IMR-90 (cell line): ENCODE measurements around the gene CLTCL1. TPM values are rescaled to one million over a fixed set of nuclear protein-coding genes. Genes with fewer than 3 reads are reported as not detected.

Experiments used
- ATAC-seq: fragments of 200-7000 bp; cut with Tn5 transposase; 2 replicates; pipeline ENCODE4 v1.9.1; 2020; ENCODE audit warnings: low read depth, mild to moderate bottlenecking, moderate library complexity
- BruUV-seq: library from RNA; stranded (reverse); fragments of 400-500 nt; replicated peaks from 2 replicates; lab custom pipeline; 2021; lab: Mats Ljungman, UMichigan
- CTCF ChIA-PET: fragments of 300-600 bp; formaldehyde crosslinking; extraction: SDS; loops from one replicate; lab custom pipeline; 2021; ENCODE audit warnings: antibody characterized with exemption; lab: Yijun Ruan, JAX
- POLR2A ChIA-PET: fragments of 300-600 bp; sonication (Branson Sonifier 250); formaldehyde crosslinking; loops from one replicate; lab custom pipeline; 2022; ENCODE audit warnings: antibody characterized with exemption; ENCODE audit not compliant: unreplicated experiment; lab: Charles Lee
- DNase-seq: peaks from one replicate; pipeline ENCODE4 v3.0.0; 2013
- H2AFZ ChIP-seq: replicated peaks from 2 replicates; pipeline ENCODE3; 2013; ENCODE audit warnings: low read length, mild to moderate bottlenecking; ENCODE audit not compliant: poor library complexity
- H2AK5ac ChIP-seq: 2 replicates; pipeline ENCODE4 v1.6.1; 2013; ENCODE audit warnings: low read depth, low read length, inconsistent platforms
- H2AK9ac ChIP-seq: replicated peaks from 2 replicates; pipeline ENCODE3; 2013; ENCODE audit warnings: mild to moderate bottlenecking, low read depth, low read length, moderate library complexity; ENCODE audit not compliant: poor library complexity
- H2BK120ac ChIP-seq: 2 replicates; pipeline ENCODE4 v1.6.1; 2013; ENCODE audit warnings: low read depth, low read length, inconsistent platforms
- H2BK15ac ChIP-seq: 3 replicates; pipeline ENCODE4 v1.6.1; 2013; ENCODE audit warnings: low read depth, low read length, inconsistent platforms
- H2BK20ac ChIP-seq: 2 replicates; pipeline ENCODE4 v1.6.1; 2013; ENCODE audit warnings: low read depth, mild to moderate bottlenecking, inconsistent platforms, low read length, moderate library complexity
- H2BK5ac ChIP-seq: 2 replicates; pipeline ENCODE4 v1.6.1; 2013; ENCODE audit warnings: mild to moderate bottlenecking, low read depth, low read length, inconsistent platforms; ENCODE audit not compliant: poor library complexity, severe bottlenecking
- H3K14ac ChIP-seq: replicated peaks from 2 replicates; pipeline ENCODE4 v1.6.1; 2013; ENCODE audit warnings: low read depth, low read length, inconsistent platforms
- H3K18ac ChIP-seq: 2 replicates; pipeline ENCODE4 v1.6.1; 2013; ENCODE audit warnings: low read depth, low read length, control low read depth
- H3K23ac ChIP-seq: 2 replicates; pipeline ENCODE4 v1.6.1; 2013; ENCODE audit warnings: low read depth, low read length, inconsistent platforms
- H3K27ac ChIP-seq: 2 replicates; pipeline ENCODE4 v1.5.1; 2013; ENCODE audit warnings: mild to moderate bottlenecking, control low read depth, low read length; ENCODE audit not compliant: insufficient read depth
- H3K27me3 ChIP-seq: 2 replicates; pipeline ENCODE4 v1.6.1; 2013; ENCODE audit warnings: low read length; ENCODE audit not compliant: control insufficient read depth, insufficient read depth
- H3K36me3 ChIP-seq: 2 replicates; pipeline ENCODE4 v1.6.1; 2013; ENCODE audit warnings: low read length, mixed read lengths; ENCODE audit not compliant: control insufficient read depth, insufficient read depth
- H3K4ac ChIP-seq: 2 replicates; pipeline ENCODE4 v1.6.1; 2013; ENCODE audit warnings: low read depth, low read length, inconsistent platforms
- H3K4me1 ChIP-seq: 2 replicates; pipeline ENCODE4 v1.6.1; 2013; ENCODE audit warnings: low read length, mixed read lengths; ENCODE audit not compliant: control insufficient read depth, insufficient read depth
- H3K4me2 ChIP-seq: 2 replicates; pipeline ENCODE4 v1.6.1; 2013; ENCODE audit warnings: low read depth, mild to moderate bottlenecking, control low read depth, low read length, moderate library complexity
- H3K4me3 ChIP-seq: 2 replicates; pipeline ENCODE4 v1.5.1; 2013; ENCODE audit warnings: low read depth, mild to moderate bottlenecking, control low read depth, low read length, moderate library complexity; ENCODE audit not compliant: insufficient read depth
- H3K56ac ChIP-seq: 2 replicates; pipeline ENCODE4 v1.6.1; 2013; ENCODE audit warnings: low read length, inconsistent platforms; ENCODE audit not compliant: insufficient read depth; ENCODE audit errors: extremely low read depth
- H3K79me1 ChIP-seq, 2 experiments: 2 replicates each; pipeline ENCODE4 v1.6.1; 2013; ENCODE audit warnings: low read length in 2 of 2, inconsistent platforms in 1 of 2, low read depth in 1 of 2
- H3K9ac ChIP-seq: 2 replicates; pipeline ENCODE4 v1.6.1; 2013; ENCODE audit warnings: low read depth, low read length, control low read depth
- H3K9me1 ChIP-seq: 2 replicates; pipeline ENCODE4 v1.6.1; 2013; ENCODE audit warnings: low read length, inconsistent platforms; ENCODE audit not compliant: insufficient read depth
- H3K9me3 ChIP-seq: 2 replicates; pipeline ENCODE4 v1.6.1; 2013; ENCODE audit warnings: low read length; ENCODE audit not compliant: control insufficient read depth, insufficient read depth
- H4K20me1 ChIP-seq: 2 replicates; pipeline ENCODE4 v1.6.1; 2013; ENCODE audit warnings: low read length, inconsistent platforms; ENCODE audit not compliant: insufficient read depth
- H4K5ac ChIP-seq: 2 replicates; pipeline ENCODE4 v1.6.1; 2013; ENCODE audit warnings: mild to moderate bottlenecking, low read depth, low read length, control low read depth
- H4K8ac ChIP-seq, 2 experiments: 2 replicates each; pipeline ENCODE4 v1.6.1; 2013; ENCODE audit warnings: low read depth in 2 of 2, low read length in 2 of 2, control low read depth in 1 of 2, inconsistent platforms in 1 of 2
- H4K91ac ChIP-seq: 2 replicates; pipeline ENCODE4 v1.6.1; 2013; ENCODE audit warnings: low read depth, low read length, inconsistent platforms; ENCODE audit not compliant: insufficient read depth
- CEBPB ChIP-seq: IDR thresholded peaks from 2 replicates; pipeline ENCODE4 v1.6.1; 2012; ENCODE audit warnings: low read depth, low read length, improper control_type of control experiment
- MAZ ChIP-seq: IDR thresholded peaks from 2 replicates; pipeline ENCODE4 v1.6.1; 2012; ENCODE audit warnings: low read depth, mild to moderate bottlenecking, low read length, improper control_type of control experiment, moderate library complexity, borderline replicate concordance
- NFE2L2 ChIP-seq: fragments of 150-350 bp; IDR thresholded peaks from 2 replicates; pipeline ENCODE4 v1.6.1; 2016; ENCODE audit warnings: low read depth, mild to moderate bottlenecking, low read length
- RAD21 ChIP-seq: IDR thresholded peaks from 2 replicates; pipeline ENCODE4 v1.6.1; 2012; ENCODE audit warnings: low read length, improper control_type of control experiment
- WGBS, 2 experiments: methylation state at CpG; one replicate each; pipeline versions ENCODE4 v1.1.5 to v1.1.7; 2013; ENCODE audit warnings: missing lambda C conversion rate in 2 of 2; ENCODE audit not compliant: insufficient read length in 1 of 2; ENCODE audit errors: extremely low coverage in 2 of 2; 5-methylcytosine and 5-hydroxymethylcytosine counted together
- dilution Hi-C: fragments of 300-500 bp; cut with HindIII; formaldehyde crosslinking; loops from one replicate; pipeline ENCODE4 v1.14.3; 2018; ENCODE audit warnings: low sequenced_read_pairs; ENCODE audit not compliant: unreplicated experiment
- in situ Hi-C: fragments of 300-500 bp; cut with MboI; formaldehyde crosslinking; loops from 3 replicates; pipeline ENCODE4 v1.14.3; 2019; ENCODE audit warnings: low sequenced_read_pairs, inconsistent platforms, mixed read lengths
- intact Hi-C: fragments of 100-400 bp; cut with micrococcal nuclease; formaldehyde crosslinking; loops from 2 replicates; pipeline ENCODE4 v1.10.0; 2022
- polyA plus RNA-seq, 3 experiments: library from polyadenylated mRNA; depleted of rRNA; stranded (reverse); fragments of >200 nt; gene quantifications; 2 replicates each; pipeline ENCODE4 v1.2.3, GENCODE V29; 2012; ENCODE audit warnings: low replicate concordance in 1 of 3
- total RNA-seq: library from RNA; depleted of rRNA; stranded (reverse); fragments of >200 nt; gene quantifications from 2 replicates; pipeline ENCODE4 v1.2.3, GENCODE V29; 2012

CLTCL1 gene
- total and polyA plus RNA-seq, 2 of the 4 experiments (the other 2 are of a cell fraction), result 6.2 to 8.1 TPM

- Histone ChIP-seq H3K4me3 (no peak overlapping the region), H4K5ac (no peak overlapping the region), H2AK9ac (no peak overlapping the region), H3K14ac (no peak overlapping the region), H3K27me3 (no peaks in the 10 kb centered on the region), H2BK5ac (no peak overlapping the region), H2BK120ac (no peak overlapping the region), H3K9me3 (peaks cover 3% of the 10 kb centered on the region), H3K4me1 (no peaks in the 10 kb centered on the region), H4K8ac (no peak overlapping the region), H3K4me2 (no peak overlapping the region), H2AK5ac (no peak overlapping the region), H4K91ac (no peak overlapping the region), H2BK20ac (no peak overlapping the region), H3K56ac (no peak overlapping the region), H4K20me1 (no peaks in the 10 kb centered on the region), H3K4ac (no peak overlapping the region), H3K23ac (no peak overlapping the region), H2BK15ac (no peak overlapping the region), H3K18ac (no peak overlapping the region), H3K9me1 (no peaks in the 10 kb centered on the region), H2AFZ (no peak overlapping the region), H3K79me1 (no peaks in the 10 kb centered on the region), H3K36me3 (peaks cover 32% of the 10 kb centered on the region), H3K9ac (no peak overlapping the region), H3K27ac (no peak overlapping the region)
- 86% methylated on average over 1 of the region's 3 CpGs; no CpG with 5 or more reads in 1 of the 2 experiments for WGBS, 2 experiments
- no peak for ATAC-seq
- dilution Hi-C loops, result no loop called here
- POLR2A ChIA-PET, result no interaction called here
- DNase-seq, result no peak
- no TSS peak for BruUV-seq
- intact Hi-C loops, result no loop called here
- no peak for TF ChIP-seq MAZ
- TF ChIP-seq RAD21, result no peak
- no peak for TF ChIP-seq CEBPB
- TF ChIP-seq NFE2L2, result no peak
- CTCF ChIA-PET, result no interaction called here
- in situ Hi-C loops, result no loop called here
These were observed 37.9 kb upstream of the CLTCL1 start for GRCh38 chr22:19329454-19329853.
